DLD1 (cell line): ENCODE measurements around the gene RFWD3.

Source experiments
- in situ Hi-C: cut with HindIII; loops from 2 replicates; pipeline ENCODE4 v1.10.0; 2017; ENCODE audit warnings: low sequenced_read_pairs

The RFWD3 gene

DNA sequence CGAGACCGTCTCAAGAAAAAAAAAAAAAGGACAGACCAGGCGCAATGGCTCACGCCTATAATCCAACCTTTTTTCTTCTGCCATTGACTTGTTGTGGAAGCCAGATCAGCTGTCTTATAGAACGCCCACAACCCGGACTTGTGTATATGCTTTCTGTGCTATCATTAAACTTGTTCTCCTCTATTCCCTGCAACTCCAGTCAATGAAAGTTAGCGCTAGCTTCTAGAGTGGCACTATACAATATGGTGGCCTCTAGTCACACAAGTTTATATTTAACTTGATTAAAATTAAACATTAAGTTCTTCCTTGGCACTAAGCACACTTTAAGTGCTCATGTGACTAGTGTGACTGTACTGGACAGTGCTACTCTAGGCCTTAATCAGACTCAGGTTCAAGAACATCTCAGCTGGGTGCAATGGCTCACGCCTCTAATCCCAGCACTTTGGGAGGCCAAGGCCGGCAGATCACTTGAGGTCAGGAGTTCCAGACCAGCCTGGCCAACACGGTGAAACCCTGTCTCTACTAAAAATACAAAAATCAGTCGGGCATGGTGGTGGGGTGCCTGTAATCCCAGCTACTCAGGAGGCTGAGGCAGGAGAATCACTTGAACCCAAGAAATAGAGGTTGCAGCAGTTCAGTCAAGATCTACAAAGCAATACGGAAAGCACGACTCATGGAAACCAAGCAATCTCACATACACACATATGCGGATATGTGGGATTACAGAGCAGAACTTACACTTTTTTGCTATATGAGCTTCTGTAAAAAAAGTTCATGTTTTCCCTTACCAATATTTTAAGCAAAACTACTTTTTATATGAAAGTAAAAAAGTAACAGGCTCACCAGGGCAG is 41.0 kb downstream of the RFWD3 start:
- in situ Hi-C loops, result no loop called here

DNA sequence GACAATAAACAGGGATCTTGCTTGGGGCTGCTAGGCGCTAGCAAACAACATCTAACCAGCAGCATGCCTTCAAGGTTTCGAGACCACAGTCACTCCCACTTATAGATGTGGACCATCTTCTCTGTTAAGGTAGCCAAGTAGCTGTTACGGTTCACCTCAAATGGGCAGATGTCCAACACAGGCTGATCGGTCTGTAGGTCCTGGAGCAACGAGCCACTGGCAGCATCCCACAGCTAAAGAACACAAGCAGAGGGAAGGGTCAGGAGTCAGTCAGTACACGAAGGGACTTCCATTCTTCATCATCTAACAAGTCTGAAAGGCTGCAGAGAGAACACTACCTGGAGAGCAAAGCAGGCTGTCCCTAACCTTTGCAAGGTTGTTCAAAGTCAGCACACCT is 42.8 kb downstream of the RFWD3 start:
- in situ Hi-C loops, result no loop called here

DNA sequence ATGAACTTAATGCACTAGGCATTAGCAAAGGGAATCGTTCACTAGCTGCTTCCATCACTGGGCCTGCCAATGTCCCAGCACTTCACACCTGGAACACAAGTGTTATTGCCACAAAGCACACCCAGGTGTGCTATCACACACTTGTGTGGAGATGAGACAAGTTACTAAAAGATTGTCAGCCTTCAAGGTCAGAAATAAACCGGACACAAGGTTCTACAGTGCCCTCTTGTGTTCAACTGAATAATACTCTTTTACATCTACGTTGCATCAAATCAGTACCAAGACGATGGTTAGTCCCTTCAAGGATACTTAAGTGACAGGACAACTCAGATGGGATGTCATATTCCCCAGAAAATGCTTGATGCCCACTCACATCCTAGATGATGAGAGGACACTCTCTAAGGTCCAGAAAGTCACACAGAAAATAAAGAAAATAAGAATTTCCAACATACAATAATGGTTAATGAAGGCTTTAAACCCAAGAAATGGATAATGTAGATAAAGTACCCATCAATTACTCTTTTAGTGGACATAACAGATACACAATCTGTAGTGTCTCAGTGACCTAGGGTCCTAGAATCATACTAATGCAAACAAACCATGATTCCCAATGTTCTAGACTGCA is 43.4 kb downstream of the RFWD3 start:
- in situ Hi-C loops, result no loop called here

DNA sequence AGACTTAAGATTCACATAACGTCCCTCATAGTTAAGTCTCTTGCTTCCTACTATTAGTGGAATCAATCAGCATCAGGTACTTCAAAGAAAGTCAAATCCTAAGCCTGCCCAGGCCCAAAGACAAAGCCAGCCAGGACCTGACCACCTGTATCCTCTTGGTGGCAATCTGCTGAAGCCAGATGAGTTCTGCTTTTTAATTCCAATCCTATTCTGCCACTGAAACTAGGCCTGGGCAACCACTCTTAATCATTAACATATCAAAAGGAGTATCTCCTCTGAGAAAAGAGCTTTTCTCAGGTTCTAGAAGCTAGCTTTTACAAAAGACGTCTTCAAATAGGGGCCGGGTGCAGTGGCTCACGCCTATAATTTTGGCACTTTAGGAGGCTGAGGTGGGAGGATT is 44.7 kb downstream of the RFWD3 start:
- in situ Hi-C loops, result no loop called here

DNA sequence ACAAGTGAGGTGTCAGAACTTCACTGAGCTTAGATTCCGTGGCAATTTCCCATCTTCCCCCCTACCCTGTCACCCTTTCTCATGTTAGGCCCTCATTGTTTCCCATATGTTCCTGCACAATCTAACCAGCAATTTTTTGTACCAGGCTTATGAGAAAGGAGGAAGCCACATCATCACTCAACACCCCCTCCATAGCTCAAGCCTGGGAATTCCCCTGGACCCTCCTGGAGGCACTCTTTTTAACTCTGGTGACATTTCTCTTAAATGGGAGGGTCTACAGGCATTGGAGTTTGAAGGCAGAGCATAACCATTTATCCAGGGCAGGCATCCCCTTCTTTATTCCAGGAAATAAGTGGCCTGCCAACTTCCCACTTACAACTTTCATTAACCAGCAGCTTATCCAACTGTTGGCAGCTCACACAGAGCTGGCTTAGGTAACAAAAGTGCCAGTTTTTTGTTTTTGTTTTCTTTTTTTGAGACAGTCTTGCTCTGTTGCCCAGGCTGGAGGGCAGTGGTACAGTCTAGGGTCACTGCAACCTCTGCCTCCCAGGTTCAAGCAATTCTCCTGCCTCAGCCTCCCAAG is 49.4 kb downstream of the RFWD3 start:
- in situ Hi-C loops, result no loop called here

DNA sequence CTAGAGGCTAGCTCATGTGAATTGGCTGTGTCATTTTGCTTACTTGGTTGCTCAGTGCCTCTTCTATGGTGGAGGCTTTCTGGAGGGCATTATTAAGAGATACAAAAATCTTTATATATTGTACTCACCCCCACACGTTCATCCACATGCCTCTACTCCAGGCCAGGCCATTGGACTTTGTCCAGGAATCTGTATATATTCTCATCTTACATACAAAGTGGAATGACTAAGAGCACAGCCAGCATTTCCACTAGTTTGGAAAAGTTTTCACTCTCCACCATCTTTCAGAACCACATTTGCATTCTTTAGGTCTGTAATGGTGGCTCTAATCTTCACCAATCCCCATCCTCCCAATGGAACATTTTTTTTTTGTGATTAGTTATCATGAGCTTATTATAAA is 55.0 kb downstream of the RFWD3 start:
- in situ Hi-C loops, result no loop called here

DNA sequence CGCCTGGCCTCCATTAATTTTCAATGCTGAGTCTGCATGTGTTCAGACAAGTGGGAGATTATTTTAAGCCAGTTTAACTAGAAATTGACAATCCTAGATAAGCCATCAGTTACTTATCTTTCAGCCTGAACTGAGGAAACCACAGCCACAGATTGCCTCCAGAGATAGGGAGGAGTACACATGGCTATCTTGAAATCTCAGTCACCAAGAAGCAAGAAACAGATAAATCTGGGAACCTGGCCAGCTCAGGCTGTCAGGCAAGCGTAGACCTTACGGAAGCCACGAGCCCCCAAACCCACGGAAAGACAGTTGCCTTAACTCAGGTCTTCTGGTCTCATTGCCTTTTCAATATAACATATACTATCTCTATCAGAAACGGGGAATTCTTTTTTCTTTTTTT is 57.7 kb downstream of the RFWD3 start:
- in situ Hi-C loops, result no loop called here

DNA sequence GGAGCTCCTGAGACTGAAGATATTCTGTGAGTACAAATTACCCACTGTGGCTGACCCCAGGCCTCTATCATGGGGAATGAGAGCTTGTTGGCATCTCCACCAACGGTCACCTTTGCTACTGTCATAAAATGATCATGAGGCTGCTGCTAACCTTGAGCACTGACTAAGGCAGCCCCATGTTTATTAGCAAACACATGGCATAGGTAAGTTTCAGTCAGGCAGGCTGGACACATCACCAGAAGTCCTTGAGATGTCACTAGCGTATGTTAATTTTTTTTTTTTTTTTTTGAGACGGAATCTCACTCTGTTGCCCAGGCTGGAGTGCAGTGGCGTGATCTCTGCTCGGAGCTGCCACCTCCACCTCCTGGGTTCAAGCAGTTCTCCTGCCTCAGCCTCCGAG is 58.3 kb downstream of the RFWD3 start:
- in situ Hi-C loops, result no loop called here

DNA sequence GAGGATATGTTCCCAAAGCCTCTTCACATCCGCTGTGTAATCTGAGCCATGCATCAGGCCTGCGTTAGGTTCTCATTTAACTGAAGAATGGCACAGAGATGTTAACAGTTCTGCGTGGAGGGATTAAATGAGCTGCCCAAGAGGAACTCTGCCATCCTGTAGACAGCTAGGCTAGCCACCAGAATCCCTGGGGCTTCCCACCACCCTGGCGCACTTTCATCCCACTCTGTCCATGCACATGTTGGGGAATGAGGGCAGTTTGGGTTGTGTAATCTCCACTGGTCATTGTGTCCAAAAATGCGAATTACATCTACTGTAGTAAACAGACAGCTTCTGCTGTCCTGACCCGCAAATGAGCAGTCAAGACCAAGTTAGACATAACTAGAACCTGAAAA is 58.7 kb downstream of the RFWD3 start:
- in situ Hi-C loops, result no loop called here

DNA sequence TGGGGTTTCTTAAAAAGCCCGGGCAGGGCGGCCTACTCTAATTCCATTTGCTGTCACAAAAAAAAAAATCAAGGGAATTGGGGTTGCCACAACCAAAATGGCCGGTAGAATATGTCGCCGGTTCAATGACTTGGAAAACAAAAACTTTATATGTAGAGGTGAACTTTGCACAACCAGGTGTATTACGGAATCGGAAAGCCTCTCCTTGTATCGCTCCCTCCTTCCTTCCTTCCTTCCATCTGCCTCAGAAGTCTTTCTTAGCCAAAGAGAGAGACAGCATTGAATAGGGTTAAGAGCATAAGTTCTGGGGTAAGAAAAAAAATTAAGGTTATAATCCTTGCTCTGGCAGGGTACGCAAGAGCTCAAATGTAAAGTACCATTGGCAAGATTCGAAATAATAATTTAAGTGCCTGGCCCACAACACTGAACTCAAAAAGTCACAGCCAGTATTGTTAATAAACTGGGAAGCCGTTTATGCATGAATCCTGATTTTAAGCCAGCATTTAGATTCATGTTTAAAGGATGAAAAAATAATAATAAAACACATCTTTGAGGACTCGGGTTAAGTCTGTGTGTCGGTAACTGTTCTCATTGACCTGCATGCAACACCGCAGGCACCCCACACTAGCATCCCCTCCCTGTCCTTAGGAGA is 59.2 kb downstream of the RFWD3 start:
- in situ Hi-C loops, result no loop called here

DNA sequence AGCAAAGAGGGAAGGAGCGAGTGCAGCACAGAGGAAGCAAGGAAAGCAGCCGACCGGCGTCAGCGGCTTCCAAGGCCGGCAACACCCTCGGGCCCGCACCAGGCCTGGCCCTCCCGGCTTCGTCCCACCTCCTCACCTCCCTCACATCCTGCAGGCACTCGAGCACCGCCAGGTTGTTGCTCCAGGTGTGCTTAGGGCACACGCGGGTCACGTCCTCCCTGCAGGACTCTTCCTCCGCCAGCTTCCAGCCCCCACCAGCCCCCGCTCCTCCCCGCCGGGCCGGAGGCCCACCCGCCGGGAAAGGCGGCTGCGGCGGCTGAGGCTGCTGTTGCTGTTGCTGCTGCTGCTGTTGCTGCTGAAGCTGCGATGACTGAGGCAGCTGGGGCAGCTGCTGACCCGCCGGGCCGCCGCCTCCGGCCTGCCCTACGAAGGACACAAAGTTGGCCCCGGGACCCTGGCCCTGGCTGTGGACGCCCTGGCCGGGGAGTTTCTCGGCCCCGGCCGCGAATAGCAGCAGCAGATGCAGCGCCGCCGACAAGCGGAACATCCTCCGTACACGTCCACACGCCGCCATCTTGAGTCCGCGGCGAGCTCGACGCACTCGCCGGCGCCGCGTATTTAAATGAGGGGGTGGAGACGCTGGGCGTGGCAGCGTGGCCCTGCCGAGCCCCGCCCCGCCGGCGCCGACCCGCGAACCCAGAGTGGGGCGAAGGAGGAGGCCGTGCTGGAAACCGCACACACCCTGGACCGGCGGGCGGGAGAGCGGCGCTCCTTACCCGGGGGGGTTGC is 60.0 kb downstream of the RFWD3 start, which contains the start of gene GLG1:
GLG1 (minus strand) TSS at position 594 of the 789 bp plus-strand sequence; CDS start at position 574, 20 bp downstream.
- in situ Hi-C loops, result no loop called here

DNA sequence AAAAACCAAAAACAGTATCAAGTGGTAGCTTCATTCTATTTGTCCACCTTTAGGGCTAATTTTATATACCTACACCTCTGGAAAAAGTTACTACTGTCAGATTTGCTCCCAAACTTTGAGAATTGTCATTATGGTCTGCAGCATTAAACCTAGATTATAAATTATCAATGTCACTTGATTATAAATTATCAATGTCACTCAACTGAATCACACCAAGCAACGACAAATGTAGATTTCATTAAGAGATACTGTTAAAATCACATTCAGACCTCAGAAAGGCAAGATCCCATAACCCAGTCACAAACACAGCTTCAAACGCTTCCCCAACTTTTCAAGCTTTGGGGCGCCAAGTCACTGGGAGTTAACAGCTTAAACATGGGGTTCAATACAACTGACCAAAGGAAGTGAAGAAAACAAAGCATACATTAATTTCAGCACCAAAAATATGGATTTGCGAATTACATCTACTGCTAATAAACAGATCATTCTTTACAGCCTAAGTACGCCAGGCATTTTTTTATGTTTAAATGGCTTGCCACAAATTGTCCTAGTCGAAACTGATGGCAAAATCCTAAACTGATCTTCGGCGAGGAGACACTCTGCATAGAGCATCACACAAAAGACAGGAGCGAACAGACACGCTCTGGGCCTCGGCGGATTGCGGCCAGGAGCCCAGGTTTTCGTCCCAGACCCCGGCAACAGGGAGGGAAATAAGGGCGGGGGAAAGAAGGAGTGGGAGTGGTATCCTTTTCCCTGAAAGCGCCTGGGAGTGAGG is 60.7 kb downstream of the RFWD3 start:
- in situ Hi-C loops, result no loop called here

DNA sequence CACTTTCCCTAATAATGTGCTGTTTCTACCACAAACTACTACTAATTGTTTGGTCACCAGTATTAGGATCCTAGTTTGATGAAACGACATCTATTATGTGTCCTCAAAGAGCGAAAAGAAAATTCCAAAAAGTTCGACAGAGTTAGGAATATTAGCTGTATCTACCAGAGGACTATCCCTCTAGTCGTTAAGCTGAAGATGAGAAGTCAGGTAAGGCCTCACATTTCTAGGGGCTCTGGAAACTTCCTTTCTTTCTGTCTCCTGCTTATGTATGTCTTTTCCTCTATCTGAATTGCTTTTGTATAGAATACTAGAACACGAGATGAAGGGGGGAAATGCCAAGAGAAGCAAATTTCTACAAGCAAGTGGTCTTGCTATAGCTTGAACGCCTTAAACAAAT is 61.3 kb downstream of the RFWD3 start:
- in situ Hi-C loops, result no loop called here

DNA sequence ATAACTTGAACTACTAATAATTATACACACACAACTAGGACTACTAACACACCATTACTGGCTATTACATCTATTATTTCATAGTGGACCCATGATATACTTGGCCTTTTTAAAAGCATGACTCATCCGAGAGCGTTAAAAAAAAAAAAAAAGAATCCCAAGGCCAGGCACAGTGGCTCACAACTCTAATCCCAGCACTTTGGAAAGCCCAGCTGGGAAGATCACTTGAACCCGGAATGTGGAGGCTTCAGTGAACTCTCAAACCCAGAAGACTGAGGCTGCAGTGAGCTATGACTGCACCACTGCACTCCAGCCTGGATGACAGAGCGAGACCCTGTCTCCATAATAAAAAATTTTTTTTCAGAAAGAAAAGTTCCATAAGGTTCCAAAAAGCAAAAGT is 62.8 kb downstream of the RFWD3 start:
- in situ Hi-C loops, result no loop called here

DNA sequence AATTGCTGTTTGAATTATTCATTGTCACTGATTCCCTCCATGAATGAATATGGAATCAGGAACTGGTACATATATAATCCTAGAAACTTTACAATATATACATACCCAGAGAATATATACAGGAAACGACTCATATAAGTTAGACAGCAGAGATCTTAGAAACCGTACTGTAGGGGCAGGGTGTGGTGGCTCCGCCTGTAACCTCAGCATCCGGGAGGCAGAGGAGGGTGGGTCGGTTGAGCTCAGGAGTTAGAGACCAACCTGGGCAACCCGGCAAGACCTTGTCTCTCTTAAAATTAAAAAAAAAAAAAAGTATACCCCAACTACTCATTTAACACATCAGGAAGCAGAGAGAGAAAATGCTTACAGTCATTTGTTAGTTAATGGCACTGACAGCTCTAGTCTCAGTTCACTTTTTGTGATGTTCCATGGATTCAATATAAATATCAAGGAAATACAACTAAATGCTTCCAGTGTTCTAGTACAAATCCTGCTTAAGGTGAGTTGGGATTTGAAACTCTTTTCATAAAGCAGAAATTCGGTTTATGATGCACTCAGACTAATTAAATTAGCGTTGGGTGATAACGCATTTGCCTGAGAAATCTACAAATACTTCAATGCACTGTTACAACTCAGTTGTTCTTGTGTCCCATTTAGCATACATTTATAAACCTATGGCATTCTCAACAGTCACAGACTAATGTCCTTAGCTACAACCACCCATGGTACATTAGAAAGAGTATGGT is 65.4 kb downstream of the RFWD3 start:
- in situ Hi-C loops, result no loop called here

DNA sequence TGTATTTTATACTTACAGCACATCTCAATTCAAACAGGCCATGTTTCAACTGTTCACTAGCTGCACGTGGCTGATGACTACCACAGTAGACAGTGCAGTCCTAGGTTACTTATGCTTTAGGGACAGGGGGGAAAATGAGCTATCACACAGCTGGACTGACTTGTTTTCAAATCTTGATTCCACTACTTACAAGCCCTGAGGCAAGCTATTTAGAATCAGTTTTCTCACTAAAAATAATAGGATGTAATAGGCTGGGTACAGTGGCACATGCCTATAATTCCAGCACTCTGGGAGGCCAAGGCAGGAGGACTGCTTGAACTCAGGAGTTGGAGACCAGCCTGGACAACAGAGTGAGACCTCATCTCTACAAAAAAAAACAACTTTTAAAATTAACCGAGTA is 70.1 kb downstream of the RFWD3 start:
- in situ Hi-C loops, result no loop called here

DNA sequence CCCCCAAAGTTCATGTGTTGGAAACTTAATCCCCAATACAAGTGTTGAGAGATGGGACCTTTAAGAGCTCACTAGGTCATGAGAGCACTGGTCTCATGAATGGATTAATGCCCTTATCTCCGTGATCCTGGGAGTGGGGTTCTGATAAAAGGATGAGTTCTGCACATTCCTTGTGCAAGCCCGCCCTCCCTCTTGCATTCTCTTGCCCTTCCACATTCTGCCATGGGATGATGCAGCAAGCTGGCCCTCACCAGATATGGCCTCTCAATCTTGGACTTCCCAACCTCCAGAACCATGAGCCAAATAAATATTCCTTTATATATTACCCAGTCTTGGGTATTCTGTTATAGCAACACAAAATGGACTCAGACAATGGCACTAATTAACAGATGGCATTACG is 73.8 kb downstream of the RFWD3 start:
- in situ Hi-C loops, result no loop called here

DNA sequence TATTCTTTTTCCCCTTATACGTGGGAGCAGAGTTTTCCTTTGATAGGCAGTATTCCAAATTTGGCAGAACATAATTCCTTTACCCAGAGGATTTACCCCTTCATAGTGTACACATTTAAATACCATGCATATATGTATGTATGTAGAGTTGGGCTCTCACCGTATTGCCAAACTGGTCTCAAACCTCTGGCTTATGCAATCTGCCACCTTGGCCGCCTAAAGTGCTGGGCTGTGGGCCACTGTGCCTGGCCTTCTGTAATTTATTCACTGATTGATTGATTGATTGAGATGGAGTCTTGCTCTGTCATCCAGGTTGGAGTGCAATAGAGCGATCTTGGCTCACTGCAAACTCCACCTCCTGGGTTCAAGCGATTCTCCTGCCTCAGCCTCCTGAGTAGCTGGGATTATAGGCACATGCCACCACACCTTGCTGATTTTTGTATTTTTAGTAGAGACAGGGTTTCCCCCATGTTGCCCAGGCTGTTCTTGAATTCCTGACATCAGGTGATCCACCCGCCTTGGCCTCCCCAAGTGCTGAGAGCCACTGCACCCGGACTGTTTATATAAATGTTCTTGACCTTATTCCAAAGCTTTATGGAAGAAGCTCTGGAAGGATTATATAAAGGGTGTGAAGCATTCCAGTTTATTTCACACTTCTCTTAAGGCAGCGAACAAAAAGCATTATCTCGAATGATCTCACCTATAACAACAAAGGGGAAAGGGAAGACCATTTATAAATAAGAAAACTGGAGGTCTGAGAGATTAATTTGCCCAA is 74.6 kb downstream of the RFWD3 start:
- in situ Hi-C loops, result no loop called here

DNA sequence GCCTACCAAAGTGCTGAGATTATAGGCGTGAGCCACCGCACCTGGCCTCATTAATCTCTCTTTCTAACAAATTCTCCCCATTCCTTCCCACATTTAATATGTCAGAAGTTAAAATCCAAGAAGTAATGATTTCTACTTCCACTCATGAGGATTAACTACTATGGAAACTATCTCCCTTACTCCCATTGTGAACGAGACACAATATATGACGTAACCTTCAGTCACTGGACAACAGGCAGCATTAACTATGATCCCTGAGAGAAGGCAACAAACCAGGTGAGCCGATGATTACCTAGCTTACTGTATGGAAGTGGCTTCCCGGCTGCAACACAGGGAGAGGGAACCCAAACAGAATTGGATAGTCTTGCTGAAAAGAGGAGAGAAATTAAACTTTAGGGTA is 79.7 kb downstream of the RFWD3 start:
- in situ Hi-C loops, result no loop called here
